WTC11 (cell line): ENCODE results near the gene USP34. TPM values are rescaled to one million over a fixed set of nuclear protein-coding genes. Genes with fewer than 3 reads are reported as not detected.

ENCODE experiments used
- ATAC-seq: fragments of 200-7000 bp; cut with Tn5 transposase; 2 replicates; pipeline ENCODE4 v1.10.0; 2021; ENCODE audit warnings: mild to moderate bottlenecking, moderate library complexity
- CTCF ChIA-PET: fragments of 300-600 bp; sonication (Branson Sonifier 250); formaldehyde crosslinking; loops from one replicate; lab custom pipeline; 2021; ENCODE audit warnings: antibody characterized with exemption; lab: Charles Lee
- POLR2A ChIA-PET: fragments of 350-600 bp; sonication (Branson Sonifier 250); formaldehyde crosslinking; loops from one replicate; lab custom pipeline; 2021; ENCODE audit warnings: antibody characterized with exemption; lab: Charles Lee
- DNase-seq: peaks from one replicate; pipeline ENCODE4 v3.0.0; 2021; ENCODE audit warnings: low spot score
- H3K27ac Mint-ChIP-seq: 2 replicates; pipeline ENCODE4 v1.8.0; 2021; ENCODE audit warnings: mixed read lengths
- H3K27me3 Mint-ChIP-seq: 2 replicates; pipeline ENCODE4 v1.8.0; 2021; ENCODE audit warnings: low read depth, mild to moderate bottlenecking, moderate library complexity, mixed read lengths
- H3K36me3 Mint-ChIP-seq: 2 replicates; pipeline ENCODE4 v1.8.0; 2021; ENCODE audit warnings: mixed read lengths
- H3K4me1 Mint-ChIP-seq: 2 replicates; pipeline ENCODE4 v1.8.0; 2022; ENCODE audit warnings: mixed read lengths
- H3K4me3 Mint-ChIP-seq: 2 replicates; pipeline ENCODE4 v1.8.0; 2021; ENCODE audit warnings: mild to moderate bottlenecking, moderate library complexity, mixed read lengths
- H3K9me3 Mint-ChIP-seq: 2 replicates; pipeline ENCODE4 v1.8.0; 2021; ENCODE audit warnings: mixed read lengths
- CDX4 ChIP-seq: fragments of 250-450 bp; sonication (Bioruptor Pico); IDR thresholded peaks from 2 replicates; pipeline ENCODE4 v1.9.0; 2021; ENCODE audit warnings: moderate library complexity, mild to moderate bottlenecking, inconsistent platforms, borderline replicate concordance
- CREB1 ChIP-seq: sonication (generic); formaldehyde crosslinking; IDR thresholded peaks from 2 replicates; pipeline ENCODE4 v1.8.0; 2023; ENCODE audit warnings: mild to moderate bottlenecking, missing genetic modification reagents
- CTCF ChIP-seq: fragments of 200-600 bp; IDR thresholded peaks from 2 replicates; pipeline ENCODE4 v1.8.0; 2022; ENCODE audit warnings: antibody characterized with exemption
- ETV6 ChIP-seq: sonication (generic); formaldehyde crosslinking; IDR thresholded peaks from 2 replicates; pipeline ENCODE4 v1.8.1; 2022; ENCODE audit warnings: mild to moderate bottlenecking, missing genetic modification reagents
- FOXK1 ChIP-seq: sonication (generic); formaldehyde crosslinking; IDR thresholded peaks from 2 replicates; pipeline ENCODE4 v1.8.0; 2022; ENCODE audit warnings: mild to moderate bottlenecking, moderate library complexity, missing genetic modification reagents
- HMGA2 ChIP-seq: fragments of 250-450 bp; sonication (Bioruptor Pico); IDR thresholded peaks from 2 replicates; pipeline ENCODE4 v1.4.0; 2021; ENCODE audit warnings: mild to moderate bottlenecking, moderate library complexity
- IRF2 ChIP-seq: sonication (generic); formaldehyde crosslinking; IDR thresholded peaks from 2 replicates; pipeline ENCODE4 v1.8.0; 2022; ENCODE audit warnings: low read depth, missing genetic modification reagents, borderline replicate concordance
- SMAD3 ChIP-seq: sonication (generic); formaldehyde crosslinking; IDR thresholded peaks from 2 replicates; pipeline ENCODE4 v1.8.0; 2022; ENCODE audit warnings: missing genetic modification reagents, mild to moderate bottlenecking, borderline replicate concordance
- TEAD4 ChIP-seq: sonication (generic); formaldehyde crosslinking; IDR thresholded peaks from 2 replicates; pipeline ENCODE4 v1.8.0; 2022; ENCODE audit warnings: mild to moderate bottlenecking, missing genetic modification reagents
- ZBTB21 ChIP-seq: sonication (generic); formaldehyde crosslinking; IDR thresholded peaks from 2 replicates; pipeline ENCODE4 v1.8.1; 2023; ENCODE audit warnings: mild to moderate bottlenecking, missing genetic modification reagents, borderline replicate concordance
- ZNF263 ChIP-seq: sonication (generic); formaldehyde crosslinking; IDR thresholded peaks from 2 replicates; pipeline ENCODE4 v1.8.1; 2022; ENCODE audit warnings: low read depth, mild to moderate bottlenecking, moderate library complexity, missing genetic modification reagents
- ZNF416 ChIP-seq: fragments of 250-450 bp; sonication (Bioruptor Pico); IDR thresholded peaks from 2 replicates; pipeline ENCODE4 v1.9.0; 2021; ENCODE audit warnings: mild to moderate bottlenecking, inconsistent platforms
- ZSCAN18 ChIP-seq: fragments of 250-450 bp; sonication (Bioruptor Pico); IDR thresholded peaks from 2 replicates; pipeline ENCODE4 v2.1.2; 2022; ENCODE audit warnings: mild to moderate bottlenecking, moderate library complexity
- total RNA-seq: library from RNA; stranded (reverse); gene quantifications from 3 replicates; pipeline ENCODE4 v1.2.3, GENCODE V29; 2021
- TF ChIP-seq, protein P1 (sequence below): sonication (generic); formaldehyde crosslinking; IDR thresholded peaks from 2 replicates; pipeline ENCODE4 v1.8.1; 2023; ENCODE audit warnings: mild to moderate bottlenecking, missing genetic modification reagents, borderline replicate concordance
- TF ChIP-seq, protein P2 (sequence below): sonication (generic); formaldehyde crosslinking; IDR thresholded peaks from 2 replicates; pipeline ENCODE4 v1.8.1; 2023; ENCODE audit warnings: mild to moderate bottlenecking, missing genetic modification reagents
- TF ChIP-seq, protein P3 (sequence below): sonication (generic); formaldehyde crosslinking; IDR thresholded peaks from 2 replicates; pipeline ENCODE4 v1.8.1; 2022; ENCODE audit warnings: missing genetic modification reagents, borderline replicate concordance
- TF ChIP-seq, protein P4 (sequence below): fragments of 250-450 bp; sonication (Bioruptor Pico); IDR thresholded peaks from 2 replicates; pipeline ENCODE4 v1.9.0; 2021; ENCODE audit warnings: mild to moderate bottlenecking
- TF ChIP-seq, protein P5 (sequence below): sonication (generic); formaldehyde crosslinking; IDR thresholded peaks from 2 replicates; pipeline ENCODE4 v1.8.0; 2023; ENCODE audit warnings: missing genetic modification reagents
- TF ChIP-seq, protein P6 (sequence below): sonication (generic); formaldehyde crosslinking; IDR thresholded peaks from 2 replicates; pipeline ENCODE4 v1.8.1; 2022; ENCODE audit warnings: mild to moderate bottlenecking, moderate library complexity, missing genetic modification reagents

Gene USP34
- total RNA-seq, 1 experiment from 2014 or later, result 92.3 TPM

DNA sequence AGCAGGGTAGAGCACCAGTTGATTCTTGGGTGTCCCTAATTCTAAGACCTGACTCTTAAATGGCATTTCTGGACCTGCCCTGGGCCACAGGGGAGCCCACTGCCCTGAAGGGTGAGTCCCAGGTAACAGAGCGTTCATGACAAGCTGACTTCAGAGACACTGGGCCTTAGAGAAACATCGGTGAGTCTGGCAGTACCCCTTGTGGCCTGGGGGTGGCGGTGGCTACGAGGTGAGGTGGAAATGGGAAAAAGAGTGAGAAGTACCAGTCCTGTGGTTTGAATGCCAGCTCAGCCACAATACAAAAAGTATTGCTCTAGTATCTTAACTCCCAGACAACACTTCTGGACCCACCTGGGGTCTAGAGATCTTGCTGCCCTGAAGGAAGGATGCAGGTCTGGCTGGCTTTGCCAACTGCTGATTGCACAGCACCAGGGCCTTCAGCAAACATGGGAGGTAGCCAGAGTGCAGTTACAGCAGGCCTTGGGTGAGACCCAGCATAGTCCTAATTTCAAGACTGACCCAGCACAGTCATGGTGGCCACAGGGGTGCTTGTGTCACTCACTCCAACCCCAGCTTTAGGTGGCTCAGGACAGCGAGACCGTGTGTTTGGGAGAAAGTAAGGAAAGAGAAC is 44.5 kb downstream of the USP34 start:
- DNase-seq (peak; percentile 75), ATAC-seq (peak; percentile 92)
- POLR2A ChIA-PET, result interaction anchor here (0.5 kb wide), 1 partner anchor 274 kb away, joined by 7 read pairs; no protein-coding TSS in a partner anchor
- Mint-ChIP-seq H3K27ac (peak overlapping the region; percentile 71), H3K9me3 (no peaks in the 10 kb centered on the region), H3K27me3 (no peaks in the 10 kb centered on the region), H3K36me3 (no peaks in the 10 kb centered on the region), H3K4me3 (no peak overlapping the region), H3K4me1 (peaks cover 57% of the 10 kb centered on the region)
- CTCF ChIA-PET, result interaction anchor here (0.6 to 2.3 kb wide), 30 partner anchors 9 to 225 kb away, joined by 3 to 26 read pairs (median 4); partner anchors contain the start of gene XPO1
- TF ChIP-seq ZNF263 (CRISPR knock-in tag) (no peak), ETV6 (CRISPR knock-in tag) (no peak), CREB1 (CRISPR knock-in tag) (no peak), CTCF (peak; percentile 72), IRF2 (CRISPR knock-in tag) (no peak)
- TF ChIP-seq, protein P1, sequence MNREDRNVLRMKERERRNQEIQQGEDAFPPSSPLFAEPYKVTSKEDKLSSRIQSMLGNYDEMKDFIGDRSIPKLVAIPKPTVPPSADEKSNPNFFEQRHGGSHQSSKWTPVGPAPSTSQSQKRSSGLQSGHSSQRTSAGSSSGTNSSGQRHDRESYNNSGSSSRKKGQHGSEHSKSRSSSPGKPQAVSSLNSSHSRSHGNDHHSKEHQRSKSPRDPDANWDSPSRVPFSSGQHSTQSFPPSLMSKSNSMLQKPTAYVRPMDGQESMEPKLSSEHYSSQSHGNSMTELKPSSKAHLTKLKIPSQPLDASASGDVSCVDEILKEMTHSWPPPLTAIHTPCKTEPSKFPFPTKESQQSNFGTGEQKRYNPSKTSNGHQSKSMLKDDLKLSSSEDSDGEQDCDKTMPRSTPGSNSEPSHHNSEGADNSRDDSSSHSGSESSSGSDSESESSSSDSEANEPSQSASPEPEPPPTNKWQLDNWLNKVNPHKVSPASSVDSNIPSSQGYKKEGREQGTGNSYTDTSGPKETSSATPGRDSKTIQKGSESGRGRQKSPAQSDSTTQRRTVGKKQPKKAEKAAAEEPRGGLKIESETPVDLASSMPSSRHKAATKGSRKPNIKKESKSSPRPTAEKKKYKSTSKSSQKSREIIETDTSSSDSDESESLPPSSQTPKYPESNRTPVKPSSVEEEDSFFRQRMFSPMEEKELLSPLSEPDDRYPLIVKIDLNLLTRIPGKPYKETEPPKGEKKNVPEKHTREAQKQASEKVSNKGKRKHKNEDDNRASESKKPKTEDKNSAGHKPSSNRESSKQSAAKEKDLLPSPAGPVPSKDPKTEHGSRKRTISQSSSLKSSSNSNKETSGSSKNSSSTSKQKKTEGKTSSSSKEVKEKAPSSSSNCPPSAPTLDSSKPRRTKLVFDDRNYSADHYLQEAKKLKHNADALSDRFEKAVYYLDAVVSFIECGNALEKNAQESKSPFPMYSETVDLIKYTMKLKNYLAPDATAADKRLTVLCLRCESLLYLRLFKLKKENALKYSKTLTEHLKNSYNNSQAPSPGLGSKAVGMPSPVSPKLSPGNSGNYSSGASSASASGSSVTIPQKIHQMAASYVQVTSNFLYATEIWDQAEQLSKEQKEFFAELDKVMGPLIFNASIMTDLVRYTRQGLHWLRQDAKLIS (CRISPR knock-in tag), result no peak
- TF ChIP-seq, protein P2, sequence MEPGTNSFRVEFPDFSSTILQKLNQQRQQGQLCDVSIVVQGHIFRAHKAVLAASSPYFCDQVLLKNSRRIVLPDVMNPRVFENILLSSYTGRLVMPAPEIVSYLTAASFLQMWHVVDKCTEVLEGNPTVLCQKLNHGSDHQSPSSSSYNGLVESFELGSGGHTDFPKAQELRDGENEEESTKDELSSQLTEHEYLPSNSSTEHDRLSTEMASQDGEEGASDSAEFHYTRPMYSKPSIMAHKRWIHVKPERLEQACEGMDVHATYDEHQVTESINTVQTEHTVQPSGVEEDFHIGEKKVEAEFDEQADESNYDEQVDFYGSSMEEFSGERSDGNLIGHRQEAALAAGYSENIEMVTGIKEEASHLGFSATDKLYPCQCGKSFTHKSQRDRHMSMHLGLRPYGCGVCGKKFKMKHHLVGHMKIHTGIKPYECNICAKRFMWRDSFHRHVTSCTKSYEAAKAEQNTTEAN (CRISPR knock-in tag), result no peak

DNA sequence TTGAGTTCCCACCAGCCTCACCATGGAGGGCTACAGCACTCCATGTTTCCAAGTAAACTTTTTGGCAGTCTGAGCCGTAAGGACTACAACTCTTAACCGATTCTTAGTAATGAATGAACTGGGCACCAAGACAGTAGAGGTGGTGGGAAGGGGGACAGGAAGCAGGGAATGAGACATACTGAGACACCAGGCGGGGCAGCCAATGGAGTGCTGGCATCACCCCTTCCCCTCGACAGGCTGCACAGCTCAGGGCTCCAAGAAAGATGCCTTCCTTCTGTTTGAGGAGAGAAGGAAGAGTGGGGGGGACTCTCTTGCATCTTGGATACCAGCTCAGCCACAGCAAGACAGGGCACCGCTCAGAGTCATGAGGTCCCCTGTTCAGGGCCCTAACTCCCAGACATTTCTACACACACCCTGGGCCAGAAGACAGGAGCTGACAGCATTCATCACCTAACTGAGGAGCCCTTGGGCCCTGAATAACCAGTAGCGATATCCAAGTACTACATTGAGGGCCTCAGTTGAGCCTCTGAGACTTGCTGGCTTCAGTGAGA is 45.2 kb downstream of the USP34 start:
- ATAC-seq (peak; percentile 5; the same call in 1 of the 2 replicates), DNase-seq (no peak)
- ChIA-PET POLR2A (no interaction called here), CTCF (interaction anchor here (0.6 to 2.3 kb wide), 24 partner anchors 9 to 206 kb away, joined by 3 to 26 read pairs (median 5); partner anchors contain the start of gene XPO1)
- Mint-ChIP-seq H3K36me3 (no peaks in the 10 kb centered on the region), H3K9me3 (no peaks in the 10 kb centered on the region), H3K27me3 (no peaks in the 10 kb centered on the region), H3K27ac (peak overlapping the region; percentile 97), H3K4me3 (no peak overlapping the region), H3K4me1 (peaks cover 54% of the 10 kb centered on the region)
- TF ChIP-seq HMGA2 (CRISPR knock-in tag) (no peak), ZSCAN18 (no peak), SMAD3 (CRISPR knock-in tag) (no peak), CDX4 (no peak), ZNF416 (CRISPR knock-in tag) (no peak), FOXK1 (CRISPR knock-in tag) (no peak), ZBTB21 (CRISPR knock-in tag) (no peak), TEAD4 (no peak)
- TF ChIP-seq, protein P3, sequence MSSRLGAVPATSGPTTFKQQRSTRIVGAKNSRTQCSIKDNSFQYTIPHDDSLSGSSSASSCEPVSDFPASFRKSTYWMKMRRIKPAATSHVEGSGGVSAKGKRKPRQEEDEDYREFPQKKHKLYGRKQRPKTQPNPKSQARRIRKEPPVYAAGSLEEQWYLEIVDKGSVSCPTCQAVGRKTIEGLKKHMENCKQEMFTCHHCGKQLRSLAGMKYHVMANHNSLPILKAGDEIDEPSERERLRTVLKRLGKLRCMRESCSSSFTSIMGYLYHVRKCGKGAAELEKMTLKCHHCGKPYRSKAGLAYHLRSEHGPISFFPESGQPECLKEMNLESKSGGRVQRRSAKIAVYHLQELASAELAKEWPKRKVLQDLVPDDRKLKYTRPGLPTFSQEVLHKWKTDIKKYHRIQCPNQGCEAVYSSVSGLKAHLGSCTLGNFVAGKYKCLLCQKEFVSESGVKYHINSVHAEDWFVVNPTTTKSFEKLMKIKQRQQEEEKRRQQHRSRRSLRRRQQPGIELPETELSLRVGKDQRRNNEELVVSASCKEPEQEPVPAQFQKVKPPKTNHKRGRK (CRISPR knock-in tag), result no peak
- TF ChIP-seq, protein P4, sequence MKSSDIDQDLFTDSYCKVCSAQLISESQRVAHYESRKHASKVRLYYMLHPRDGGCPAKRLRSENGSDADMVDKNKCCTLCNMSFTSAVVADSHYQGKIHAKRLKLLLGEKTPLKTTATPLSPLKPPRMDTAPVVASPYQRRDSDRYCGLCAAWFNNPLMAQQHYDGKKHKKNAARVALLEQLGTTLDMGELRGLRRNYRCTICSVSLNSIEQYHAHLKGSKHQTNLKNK (CRISPR knock-in tag), result no peak
- TF ChIP-seq, protein P5, sequence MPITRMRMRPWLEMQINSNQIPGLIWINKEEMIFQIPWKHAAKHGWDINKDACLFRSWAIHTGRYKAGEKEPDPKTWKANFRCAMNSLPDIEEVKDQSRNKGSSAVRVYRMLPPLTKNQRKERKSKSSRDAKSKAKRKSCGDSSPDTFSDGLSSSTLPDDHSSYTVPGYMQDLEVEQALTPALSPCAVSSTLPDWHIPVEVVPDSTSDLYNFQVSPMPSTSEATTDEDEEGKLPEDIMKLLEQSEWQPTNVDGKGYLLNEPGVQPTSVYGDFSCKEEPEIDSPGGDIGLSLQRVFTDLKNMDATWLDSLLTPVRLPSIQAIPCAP (CRISPR knock-in tag), result no peak
- TF ChIP-seq, protein P6, sequence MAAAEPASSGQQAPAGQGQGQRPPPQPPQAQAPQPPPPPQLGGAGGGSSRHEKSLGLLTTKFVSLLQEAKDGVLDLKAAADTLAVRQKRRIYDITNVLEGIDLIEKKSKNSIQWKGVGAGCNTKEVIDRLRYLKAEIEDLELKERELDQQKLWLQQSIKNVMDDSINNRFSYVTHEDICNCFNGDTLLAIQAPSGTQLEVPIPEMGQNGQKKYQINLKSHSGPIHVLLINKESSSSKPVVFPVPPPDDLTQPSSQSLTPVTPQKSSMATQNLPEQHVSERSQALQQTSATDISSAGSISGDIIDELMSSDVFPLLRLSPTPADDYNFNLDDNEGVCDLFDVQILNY (CRISPR knock-in tag), result no peak
